GM18868 (cell line): Measurements from ENCODE around the gene MND1.

Experiments
- ATAC-seq: cut with Tn5 transposase; IDR thresholded peaks from one replicate; pipeline ENCODE4 v1.9.1; 2021; ENCODE audit warnings: mild to moderate bottlenecking, moderate library complexity; ENCODE audit not compliant: unreplicated experiment

MND1 gene

DNA sequence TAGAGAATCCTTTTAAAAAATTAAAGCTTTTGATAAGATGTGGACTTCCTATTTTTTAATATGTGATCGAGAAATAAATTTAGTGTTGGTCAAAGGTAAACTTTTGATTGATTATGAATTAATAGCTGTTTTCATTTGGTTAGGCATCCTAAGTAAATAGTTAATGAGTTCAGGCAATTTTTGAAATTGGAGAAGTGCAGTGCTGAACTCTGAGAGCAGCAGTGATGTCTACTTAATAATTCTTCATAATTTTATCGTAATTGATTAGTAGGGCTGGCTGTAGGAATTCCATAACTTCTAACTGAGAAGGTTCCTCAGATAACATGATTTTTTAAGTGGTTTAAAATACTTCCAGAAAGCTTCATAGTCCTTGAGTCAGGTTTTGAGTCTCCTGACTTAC is 1.5 kb downstream of the MND1 start:
- ATAC-seq = no peak

DNA sequence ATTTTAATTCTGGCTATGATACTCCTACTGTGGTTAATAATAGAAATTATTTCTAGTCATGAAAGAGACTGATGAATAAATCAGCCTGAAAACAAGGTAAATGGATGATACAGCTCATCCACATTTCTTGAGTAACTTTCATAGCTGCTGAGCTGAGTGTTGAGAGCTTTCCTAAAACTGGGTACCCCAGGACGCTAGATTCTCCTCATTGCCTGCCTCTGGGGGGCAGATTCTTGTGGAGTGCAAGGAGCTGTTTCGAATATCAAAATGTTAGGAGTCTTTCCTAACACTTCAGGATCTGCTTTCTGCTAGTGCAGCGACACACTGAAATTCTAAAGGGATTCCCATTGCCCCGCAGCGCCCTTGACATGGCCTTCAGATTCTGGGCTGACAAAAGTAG is 2.1 kb downstream of the MND1 start:
- ATAC-seq = no peak

DNA sequence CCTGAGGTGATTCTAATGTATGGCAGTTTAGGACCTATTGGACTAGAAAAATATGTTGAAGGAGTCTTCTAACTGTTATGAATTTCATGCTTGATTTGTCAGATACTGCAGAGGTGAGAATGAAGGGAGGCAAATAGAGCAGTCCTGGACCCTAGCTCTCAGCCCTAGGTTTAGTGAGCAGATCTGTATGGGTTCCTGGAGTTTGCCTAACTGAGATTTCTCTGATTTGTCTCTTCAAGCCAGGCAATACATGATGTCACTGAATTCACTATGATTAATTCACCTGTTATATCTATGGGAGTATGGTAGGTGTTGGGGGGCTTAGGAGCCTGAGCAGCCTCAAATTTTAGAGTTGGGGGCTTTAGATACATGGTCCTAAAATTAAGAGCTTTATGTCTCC is 2.6 kb downstream of the MND1 start:
- ATAC-seq = no peak

DNA sequence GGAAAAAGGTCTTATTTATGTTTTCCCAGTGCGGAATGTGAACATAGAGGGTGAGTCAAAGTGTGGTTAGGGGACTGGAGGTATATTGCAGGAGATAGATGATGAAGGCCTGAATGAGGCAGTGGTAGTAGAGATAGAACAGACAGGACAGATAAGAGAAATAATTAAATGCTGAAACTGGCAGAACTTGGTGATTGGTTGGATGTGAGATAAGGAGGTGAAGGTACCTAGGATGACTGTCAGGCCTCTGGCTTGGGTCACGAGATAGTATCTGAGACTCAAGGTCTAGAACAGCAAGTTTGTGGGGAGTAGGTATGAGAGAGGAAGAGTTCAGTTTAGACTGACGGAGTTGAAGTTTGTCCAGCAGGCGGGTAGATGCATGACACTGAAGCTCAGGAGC is 3.5 kb downstream of the MND1 start:
- ATAC-seq = peak; percentile 27

DNA sequence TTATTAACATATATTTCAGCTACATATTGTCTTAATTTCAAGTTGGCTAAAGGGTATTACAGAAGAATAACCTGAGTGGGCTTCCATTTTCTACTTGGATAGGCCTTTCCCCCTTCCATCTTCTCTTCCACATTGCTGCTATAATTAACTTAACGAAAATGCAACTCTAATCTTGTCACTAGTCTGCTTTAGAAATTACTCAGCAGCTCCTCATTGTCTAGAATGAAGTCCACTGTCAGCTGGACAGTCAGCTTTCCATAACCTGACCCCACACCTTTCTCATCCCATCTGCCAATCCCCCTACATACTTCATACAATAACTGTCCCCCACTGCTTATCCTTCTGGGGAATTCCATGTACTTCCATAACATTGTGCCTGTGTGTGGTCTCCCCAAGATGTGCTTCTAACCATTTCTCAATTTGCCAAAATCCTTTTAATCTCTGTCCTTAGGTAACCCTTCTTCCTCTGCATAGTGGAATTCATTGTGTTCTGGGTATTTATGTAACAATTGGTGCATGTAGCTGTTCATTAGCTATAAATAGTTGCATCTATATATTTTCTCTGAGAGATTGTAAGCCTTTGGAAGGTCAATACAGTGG is 4.8 kb downstream of the MND1 start:
- ATAC-seq = no peak

DNA sequence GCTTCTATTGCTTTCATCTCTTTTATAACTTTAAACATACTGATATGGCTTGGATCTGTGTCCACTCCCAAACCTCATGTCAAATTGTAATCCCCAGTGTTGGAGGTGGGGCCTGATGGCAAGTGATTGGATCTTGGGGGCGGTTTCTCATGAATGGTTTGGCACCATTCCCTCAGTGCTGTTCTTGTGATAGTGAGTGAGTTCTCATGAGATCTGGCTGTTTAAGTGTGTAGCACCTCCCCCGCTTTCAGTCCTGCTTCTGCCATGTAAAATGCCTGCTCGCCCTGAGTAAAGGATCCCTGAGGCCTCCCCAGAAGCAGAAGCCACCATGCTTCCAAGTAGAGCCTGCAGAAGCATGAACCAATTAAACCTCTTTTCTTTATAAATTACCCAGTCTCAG is 17.7 kb downstream of the MND1 start:
- no peak for ATAC-seq

DNA sequence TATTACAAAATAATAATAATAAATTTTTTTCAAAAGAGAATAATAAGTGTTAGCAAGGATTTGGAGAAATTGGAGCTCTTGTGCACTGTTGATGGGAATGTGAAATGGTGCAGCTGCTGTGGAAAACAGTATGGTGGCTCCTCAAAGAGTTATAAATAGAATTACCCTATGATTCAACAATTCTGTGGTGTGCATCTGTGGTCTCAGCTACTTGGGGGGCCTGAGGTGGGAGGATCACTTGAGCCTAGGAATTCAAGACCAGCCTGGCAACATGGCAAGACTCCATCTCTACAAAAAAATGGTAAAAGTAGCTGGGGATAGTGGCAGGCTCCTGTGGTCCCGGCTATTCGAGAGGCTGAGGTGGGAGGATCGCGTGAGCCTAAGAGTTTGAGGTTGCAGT is 19.6 kb downstream of the MND1 start:
- no peak for ATAC-seq

DNA sequence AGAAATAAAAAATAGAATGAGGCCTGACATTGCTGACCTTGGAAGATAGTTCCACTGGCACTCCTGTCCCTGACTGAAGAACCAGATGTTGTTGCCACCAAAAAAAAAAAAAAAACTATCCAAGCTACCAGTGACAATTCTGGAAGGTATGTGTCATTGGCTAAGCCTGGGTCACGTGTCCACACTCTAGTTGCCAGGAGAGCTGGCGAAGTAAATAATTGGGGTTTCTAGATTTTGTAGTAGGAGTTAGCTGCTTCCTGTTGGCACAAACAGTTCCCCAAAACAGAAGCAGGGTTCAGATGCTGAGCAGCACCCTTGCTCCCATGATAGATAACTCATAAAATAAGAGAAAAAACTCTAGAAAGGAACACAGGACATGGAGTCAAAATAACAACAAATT is 20.5 kb downstream of the MND1 start:
- no peak for ATAC-seq

DNA sequence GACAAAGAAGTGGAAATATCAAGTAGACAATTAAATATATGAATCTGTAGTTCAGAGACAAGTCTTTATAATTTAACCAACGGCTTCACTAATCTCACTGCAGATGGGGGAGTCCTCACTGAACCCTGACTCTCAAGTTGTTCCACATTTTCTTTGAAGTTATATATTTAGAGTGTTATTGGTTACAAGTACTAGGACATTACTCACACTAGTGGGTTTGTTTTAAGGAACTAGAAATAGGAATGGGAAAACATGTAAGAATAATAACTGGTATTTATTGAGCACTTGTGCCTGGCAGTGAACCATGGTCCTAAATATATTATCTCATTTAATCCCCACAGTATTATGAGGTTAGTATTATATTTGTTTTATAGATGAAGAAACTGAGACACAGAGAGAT is 22.0 kb downstream of the MND1 start:
- no peak for ATAC-seq

DNA sequence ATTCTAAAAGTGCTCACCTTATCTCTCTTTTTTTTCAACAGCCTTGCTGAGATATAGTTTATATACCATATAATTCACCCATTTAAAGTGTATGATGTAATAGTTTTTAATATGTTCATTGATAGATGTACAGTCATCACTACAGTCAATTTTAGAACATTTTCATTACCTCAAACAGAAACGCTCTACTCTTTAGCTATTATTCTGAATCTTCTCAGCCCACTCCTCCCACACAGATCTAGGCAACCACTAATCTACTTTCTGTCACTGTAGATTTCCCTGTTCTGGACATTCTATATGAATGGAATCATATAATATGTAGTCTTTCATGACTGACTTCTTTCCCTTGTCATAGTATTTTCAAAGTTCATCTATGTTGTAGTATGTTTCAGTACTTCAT is 22.6 kb downstream of the MND1 start:
- no peak for ATAC-seq

DNA sequence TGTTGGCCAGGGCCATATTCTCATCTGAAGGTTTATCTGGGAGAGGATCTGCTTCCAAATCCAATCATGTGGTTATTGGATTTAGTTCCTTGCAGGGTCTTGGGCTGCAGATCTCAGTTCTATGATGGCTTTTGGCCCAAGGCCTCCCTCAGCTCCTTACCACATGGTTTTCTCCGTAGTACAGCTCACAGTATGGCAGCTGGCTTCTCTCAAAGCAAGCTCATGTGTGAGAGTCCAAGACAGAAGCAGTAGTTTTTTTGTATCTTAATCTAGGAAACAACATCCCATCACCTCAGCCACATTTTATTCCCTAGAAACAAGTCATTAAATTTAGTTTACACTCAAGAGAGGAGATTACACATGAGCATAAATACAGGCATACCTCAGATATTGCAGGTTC is 24.5 kb downstream of the MND1 start:
- no peak for ATAC-seq

DNA sequence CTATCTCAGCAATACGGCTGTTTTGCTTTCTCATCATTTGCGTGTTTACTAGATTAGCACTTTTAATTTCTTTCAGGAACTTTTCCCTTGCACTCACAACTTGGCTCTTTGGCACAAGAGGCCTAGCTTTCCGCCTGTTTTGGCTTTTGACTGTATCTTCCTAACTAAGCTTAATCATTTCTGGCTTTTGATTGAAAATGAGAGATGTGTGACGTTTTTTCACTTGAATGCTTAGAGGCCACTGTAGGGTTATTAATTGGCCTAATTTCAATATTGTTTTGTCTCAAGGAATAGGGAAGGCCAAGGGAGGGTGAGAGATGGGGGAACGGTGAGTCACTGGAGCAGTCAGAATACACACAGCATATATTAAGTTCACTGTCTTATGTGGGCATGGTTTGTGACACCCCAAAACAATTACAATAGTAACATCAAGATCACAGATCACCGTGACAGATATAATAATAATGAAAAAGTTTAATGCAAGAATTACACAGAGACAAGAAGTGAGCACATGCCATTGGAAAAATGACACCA is 27.3 kb downstream of the MND1 start:
- ATAC-seq = no peak

DNA sequence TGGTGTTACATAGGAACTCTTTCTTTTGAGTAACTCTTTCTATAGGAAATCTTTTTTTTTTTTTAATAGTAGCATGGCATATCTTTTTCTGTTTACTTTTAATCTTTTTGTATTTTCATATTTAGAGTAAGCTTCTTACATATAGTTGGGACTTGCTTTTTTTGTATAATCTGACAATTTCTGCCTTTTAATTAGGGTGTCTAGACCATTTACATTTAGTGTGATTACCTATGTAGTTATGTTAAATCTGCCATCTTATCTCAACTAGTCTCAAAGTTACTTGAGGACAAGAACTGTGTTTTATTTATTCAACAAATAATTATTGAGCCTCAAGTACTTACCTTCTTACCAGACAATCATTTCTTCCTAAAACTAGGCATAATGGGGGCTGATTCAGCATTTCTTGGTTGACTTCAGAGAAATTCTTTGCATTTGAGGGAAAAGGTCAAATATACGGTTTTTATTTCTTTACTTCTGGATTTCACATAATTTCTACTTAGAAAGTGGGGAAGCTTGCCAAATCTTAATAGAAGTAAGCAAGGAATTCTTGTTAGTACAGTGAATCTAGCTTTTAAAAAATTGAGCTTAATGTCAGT is 28.6 kb downstream of the MND1 start:
- no peak for ATAC-seq

DNA sequence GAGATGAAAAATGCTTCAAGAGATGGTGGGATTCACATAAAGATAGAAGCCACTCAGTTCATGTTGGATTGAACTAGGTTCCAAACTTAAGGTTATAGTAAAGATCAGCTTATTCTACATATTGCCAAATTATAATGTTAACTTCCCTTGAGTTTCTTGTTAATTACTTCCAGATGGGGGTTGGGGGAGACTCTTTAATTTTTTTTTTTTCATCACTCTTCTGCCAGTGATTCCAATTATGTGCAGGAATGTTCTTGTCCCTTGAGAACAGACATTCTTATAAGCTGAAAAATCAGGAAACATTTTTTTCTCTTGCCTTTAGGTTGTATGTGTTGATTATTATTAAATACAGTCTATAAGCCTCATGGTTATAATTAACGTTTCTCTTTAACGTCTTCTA is 30.0 kb downstream of the MND1 start:
- ATAC-seq = no peak

DNA sequence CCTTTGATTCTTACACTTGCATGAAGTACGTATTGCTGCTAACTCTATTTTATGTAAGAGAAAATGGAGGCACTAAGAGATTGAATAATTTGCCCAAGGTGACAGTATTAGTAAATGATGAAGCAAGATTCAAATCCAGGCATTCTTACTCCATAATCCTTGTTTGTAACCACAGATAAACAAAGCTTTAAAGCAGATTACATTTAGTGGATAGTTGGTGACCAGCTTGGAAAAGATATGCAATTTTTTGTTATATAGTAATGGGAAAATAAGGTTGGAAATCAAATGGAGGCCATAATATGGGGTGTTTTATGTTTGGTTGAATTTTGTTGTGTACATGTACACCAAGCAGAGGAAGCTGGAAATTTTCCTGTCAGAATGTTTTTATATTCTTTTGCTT is 30.8 kb downstream of the MND1 start:
- no peak for ATAC-seq

DNA sequence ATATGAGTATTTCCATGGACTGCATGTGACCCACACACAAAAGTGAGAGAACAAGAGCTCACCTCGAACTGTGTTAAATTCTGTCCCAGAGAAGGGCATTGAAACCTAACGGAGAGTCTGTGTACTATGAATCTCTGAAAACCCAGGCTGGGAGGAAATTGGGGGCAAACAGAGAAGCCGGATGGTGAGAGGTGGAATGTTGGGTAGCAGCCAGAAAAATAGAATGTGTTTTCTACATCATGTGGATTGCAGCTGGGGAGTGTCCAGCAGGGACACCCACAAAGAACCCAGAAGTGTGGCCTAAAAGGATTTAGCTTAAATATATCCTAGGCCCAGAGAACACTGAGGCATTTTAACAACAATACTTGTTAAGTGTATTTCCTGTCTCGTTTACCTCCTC is 38.6 kb downstream of the MND1 start:
- ATAC-seq = no peak

DNA sequence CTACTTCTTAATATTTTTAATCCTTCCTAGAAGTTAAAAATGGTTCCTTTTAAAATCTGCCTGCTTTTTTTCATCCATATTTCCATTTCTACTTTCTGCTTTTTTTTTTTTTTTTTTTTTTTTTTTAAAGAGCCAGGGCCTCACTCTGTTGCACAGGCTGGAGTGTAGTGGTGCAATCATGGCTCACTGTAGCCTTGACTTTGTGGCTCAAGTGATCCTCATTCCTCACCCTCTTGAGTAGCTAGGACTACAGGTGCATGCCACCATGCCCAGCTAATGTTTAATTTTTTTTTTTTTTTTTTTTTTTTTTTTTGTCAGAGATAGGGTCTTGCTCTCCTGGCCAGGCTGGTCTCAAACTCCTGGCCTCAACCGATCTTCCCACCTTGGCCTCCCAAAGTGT is 39.7 kb downstream of the MND1 start:
- ATAC-seq = no peak

DNA sequence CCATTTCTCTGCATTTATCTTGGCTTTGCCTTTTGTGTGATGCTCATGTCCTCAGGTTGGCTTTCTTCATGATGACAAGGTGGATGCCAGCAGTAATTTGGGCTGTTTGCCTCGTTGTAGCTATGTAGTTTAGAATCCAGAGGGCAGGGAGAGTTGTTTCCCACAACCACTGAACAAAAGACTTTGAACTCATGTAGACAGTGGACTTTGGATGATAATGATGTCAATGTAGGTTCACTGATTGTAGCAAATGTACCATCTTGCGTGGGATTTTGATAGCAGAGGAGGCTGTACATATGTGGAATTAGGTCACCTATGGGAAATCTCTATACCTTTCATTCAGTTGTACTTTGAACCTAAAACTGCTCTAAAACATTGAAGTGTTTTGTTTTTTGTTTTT is 41.3 kb downstream of the MND1 start:
- ATAC-seq = no peak

DNA sequence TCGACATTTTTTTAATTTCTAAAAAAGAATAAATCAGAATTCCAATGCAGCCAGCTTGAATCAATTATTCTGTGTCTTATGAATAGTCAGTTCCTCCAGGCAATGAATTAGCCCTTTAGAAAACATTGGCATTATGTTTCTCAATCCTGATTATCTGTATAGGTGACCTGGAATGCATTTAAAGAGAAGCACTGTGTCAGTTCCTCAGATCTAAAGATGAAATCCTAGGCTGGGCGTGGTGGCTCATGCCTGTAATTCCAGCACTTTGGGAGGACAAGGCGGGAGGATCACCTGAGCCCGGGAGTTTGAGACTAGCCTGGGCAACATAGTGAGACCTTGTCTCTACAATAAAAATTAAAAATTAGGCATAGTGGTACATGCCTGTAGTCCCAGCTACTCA is 43.5 kb downstream of the MND1 start:
- ATAC-seq = no peak

DNA sequence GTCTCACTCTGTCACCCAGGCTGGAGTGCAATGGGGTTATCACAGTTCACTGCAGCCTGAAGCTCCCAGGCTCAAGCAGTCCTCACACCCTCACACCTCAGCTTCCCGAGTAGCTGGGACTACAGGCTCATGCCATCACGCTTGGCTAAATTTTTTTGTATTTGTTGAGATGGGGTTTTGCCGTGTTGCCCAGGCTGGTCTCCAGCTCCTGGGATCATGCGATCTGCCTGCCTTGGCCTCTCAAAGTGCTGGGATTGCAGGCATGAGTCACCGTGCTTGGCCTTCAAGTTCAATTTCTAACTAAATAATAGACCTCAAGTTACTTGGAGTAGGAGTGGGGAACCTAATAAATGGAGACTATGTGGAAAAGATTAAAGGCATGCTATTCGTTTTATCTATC is 48.9 kb downstream of the MND1 start:
- ATAC-seq = no peak

DNA sequence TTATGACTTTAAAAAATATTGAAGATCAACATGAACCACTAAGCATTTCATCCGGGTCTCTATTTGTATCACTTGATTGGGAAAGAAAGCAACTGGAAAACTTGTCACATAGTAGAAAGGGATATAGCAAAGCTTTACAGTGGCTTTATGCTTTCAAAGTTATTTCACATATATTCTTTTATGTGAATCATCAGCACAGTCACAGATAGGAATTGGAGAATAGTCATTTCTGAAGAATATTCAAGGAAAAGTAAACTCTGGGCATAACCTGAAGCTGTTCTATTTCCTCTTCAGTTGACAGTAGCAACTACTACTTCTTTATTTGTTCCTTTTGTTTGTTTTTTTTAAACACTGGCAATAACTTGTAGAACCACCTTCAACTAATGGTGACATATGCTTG is 50.5 kb downstream of the MND1 start:
- ATAC-seq = no peak

DNA sequence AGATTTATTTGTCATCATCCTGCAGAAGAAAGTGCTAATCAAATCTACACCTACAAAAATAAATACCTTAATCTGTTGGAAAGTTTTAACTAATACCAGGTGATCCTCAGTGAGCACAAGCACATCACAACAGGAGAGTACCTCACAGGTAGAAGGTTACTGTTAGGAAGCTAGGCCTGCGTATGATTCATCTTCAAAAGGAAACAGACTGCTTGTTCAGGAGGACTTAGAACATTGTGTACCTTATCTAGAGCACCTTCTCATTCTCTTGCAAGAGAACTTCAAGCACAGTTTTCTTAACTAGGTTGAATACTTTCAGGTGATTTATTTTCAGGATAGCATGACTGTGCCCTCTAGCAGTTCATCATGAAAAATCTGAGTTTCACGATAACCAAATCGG is 54.2 kb downstream of the MND1 start:
- no peak for ATAC-seq

DNA sequence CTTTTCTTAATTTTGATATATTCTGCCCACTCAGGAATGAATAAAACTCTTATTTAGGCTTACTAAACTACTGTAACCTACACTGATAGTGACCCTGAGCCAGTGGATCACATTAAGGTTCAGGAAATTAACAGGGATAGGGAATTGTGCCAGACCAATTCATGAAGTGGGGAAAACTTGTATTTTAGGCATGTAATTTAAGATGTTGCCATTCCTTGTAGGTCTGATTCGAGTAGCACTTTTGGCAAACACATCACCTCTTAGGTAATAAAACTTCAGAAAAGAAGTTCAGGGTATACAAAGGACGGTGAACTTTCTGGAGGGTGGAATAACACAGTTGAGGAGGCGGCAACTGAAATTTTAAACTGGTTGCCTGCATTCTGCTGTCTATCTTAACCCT is 54.9 kb downstream of the MND1 start:
- no peak for ATAC-seq
